ENCODE results near the gene RSPH10B2. TPM values are rescaled to one million over a fixed set of nuclear protein-coding genes. Genes with fewer than 3 reads are reported as not detected.
"Not testable (repeated sequence)": the region's sequence is repeated elsewhere in the genome, so short reads cannot be mapped to it uniquely, and the experiment has no call there.

Gene RSPH10B2
- total RNA-seq, 1 donor from 2014 or later: 0.23 TPM

DNA sequence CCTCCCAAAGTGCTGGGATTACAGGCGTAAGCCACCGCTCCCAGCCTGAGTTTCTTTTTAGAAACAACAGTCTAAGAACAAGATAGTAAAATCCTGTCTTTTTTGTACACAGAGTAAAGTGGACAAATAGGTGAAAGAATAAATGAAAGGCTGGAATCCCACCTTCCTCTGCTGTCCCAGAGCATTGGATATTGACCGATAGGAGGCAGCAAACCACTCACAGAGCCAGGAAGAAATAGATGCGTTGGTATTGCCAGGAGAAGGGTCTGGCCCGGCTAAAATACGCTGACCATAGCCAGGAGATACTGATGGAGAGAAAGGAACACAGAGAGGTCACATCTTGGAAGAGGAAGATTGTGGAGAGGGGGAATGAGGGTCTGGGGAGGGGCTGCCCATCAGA lies 35.8 kb upstream of the RSPH10B2 start:
- no peak overlapping the region for H3K4me3 ChIP-seq (ENCODE audit: low read depth, low read length)
- DNase-seq (ENCODE audit: low read depth): no peak
- TF ChIP-seq, protein P1, sequence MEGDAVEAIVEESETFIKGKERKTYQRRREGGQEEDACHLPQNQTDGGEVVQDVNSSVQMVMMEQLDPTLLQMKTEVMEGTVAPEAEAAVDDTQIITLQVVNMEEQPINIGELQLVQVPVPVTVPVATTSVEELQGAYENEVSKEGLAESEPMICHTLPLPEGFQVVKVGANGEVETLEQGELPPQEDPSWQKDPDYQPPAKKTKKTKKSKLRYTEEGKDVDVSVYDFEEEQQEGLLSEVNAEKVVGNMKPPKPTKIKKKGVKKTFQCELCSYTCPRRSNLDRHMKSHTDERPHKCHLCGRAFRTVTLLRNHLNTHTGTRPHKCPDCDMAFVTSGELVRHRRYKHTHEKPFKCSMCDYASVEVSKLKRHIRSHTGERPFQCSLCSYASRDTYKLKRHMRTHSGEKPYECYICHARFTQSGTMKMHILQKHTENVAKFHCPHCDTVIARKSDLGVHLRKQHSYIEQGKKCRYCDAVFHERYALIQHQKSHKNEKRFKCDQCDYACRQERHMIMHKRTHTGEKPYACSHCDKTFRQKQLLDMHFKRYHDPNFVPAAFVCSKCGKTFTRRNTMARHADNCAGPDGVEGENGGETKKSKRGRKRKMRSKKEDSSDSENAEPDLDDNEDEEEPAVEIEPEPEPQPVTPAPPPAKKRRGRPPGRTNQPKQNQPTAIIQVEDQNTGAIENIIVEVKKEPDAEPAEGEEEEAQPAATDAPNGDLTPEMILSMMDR (conservative IDR thresholded peaks at IDR 0.05; ENCODE audit: low read depth, low read length): no peak

DNA sequence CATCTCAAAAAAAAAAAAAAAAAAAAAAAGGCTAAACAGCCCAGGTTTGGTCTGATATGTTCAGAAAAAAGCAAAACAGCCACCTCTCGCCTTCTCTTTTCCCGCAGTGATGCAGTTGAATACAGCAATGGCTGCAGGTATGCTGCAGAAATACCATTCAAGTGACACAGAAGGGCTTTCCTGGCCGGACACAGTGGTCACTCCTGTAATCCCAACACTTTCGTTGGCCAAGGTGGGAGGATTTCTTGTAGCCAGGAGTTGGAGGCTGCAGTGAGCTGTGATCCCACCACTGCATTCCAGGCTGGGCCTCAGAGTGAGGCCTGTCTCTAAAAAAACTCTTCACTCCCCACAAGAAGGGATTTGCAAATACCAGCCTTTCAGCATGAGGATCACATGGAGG lies 29.6 kb upstream of the RSPH10B2 start:
- not testable (repeated sequence) for DNase-seq (ENCODE audit: low read depth); H3K4me3 ChIP-seq (ENCODE audit: low read depth, low read length)

DNA sequence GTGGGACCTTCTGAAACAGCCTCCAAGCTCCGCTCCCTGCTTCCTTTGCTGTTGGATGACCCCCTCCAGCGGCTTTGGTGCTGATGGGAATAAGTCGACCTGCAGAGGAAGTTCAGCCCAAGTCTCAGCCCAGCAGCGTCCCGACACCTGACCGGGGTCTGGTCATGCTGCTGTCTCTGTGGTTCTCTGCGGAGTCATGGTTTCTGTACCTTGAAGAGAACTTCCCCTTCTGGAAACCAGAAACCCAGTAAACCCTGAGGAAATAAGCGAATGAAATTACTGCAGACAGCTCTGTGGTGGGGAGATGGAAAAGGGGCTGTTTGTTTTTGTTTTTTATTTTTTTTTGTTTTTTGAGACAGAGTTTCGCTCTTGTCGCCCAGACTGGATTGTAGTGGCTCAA lies 28.9 kb upstream of the RSPH10B2 start:
- TF ChIP-seq, protein P1 (conservative IDR thresholded peaks at IDR 0.05; ENCODE audit: low read depth, low read length): no peak
- no peak overlapping the region for H3K4me3 ChIP-seq (ENCODE audit: low read depth, low read length)

DNA sequence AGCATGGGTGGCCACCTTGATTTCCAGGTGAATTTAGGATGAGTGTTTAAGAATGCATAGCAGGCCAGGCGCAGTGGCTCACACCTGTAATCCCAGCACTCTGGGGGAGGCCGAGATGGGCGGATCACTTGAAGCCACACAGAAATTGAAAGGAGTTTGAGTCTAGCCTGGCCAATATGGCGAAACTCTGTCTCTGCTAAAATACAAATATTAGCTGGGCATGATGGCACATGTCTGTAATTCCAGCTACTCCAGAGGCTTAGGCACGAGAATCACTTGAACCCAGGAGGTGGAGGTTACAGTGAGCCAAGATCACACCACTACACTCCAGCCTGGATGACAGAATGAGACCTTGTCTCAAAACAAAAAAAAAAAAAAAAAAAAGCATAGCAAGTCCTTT lies 27.6 kb upstream of the RSPH10B2 start:
- not testable (repeated sequence) for DNase-seq (ENCODE audit: low read depth); H3K4me3 ChIP-seq (ENCODE audit: low read depth, low read length)

More for the DNA sequence above, 28.9 kb upstream of the RSPH10B2 start:
- DNase-seq (ENCODE audit: low read depth): no peak

DNA sequence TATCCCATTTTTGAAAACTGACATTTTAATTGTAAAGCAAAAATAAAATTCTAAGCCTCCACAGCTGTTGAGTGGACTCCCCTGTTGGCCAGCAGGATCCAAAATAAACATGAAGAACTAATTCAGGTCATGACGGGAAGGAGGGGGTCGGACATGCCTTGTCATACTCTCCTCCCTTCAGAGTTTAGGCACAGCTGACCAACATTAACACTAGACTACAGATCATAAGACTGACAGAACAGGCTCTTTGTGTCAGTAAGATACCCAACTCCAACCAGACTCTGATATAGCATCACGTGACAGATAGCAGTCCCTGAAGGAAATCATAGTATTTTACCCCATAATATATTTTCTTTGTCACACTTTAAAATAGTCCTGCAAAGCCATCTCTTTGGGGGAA lies 26.2 kb upstream of the RSPH10B2 start:
- TF ChIP-seq, protein P1 (conservative IDR thresholded peaks at IDR 0.05; ENCODE audit: low read depth, low read length): no peak
- DNase-seq (ENCODE audit: low read depth): no peak
- H3K4me3 ChIP-seq (ENCODE audit: low read depth, low read length): no peak overlapping the region

DNA sequence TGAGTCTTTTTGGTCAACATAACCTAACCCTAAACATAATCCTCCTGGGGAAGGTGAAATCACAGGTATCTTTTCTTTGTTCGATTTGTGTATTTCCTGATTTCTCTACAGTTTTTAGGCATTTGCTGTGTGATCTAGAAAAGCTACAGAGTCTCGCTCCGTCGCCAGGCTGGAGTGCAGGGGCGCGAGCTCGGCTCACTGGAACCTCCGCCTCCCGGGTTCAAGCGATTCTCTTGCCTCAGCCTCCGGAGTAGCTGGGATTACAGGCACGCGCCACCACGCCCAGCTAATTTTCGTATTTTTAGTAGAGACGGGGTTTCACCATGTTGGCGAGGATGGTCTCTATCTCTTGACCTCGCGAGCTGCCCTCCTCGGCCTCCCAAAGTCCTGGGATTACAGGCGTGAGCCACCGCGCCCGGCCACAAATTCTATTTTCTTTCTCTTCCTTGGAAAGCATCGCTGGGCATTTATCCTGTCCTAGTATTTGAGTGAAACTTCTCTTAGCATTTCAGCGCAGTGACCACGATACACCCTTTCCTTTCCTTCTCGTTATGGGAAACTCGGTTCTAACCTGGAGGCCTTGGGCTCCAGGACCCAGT lies 24.9 kb upstream of the RSPH10B2 start:
- not testable (repeated sequence) for DNase-seq (ENCODE audit: low read depth)
- peak overlapping the region; percentile 93 for H3K4me3 ChIP-seq (ENCODE audit: low read depth, low read length)

DNA sequence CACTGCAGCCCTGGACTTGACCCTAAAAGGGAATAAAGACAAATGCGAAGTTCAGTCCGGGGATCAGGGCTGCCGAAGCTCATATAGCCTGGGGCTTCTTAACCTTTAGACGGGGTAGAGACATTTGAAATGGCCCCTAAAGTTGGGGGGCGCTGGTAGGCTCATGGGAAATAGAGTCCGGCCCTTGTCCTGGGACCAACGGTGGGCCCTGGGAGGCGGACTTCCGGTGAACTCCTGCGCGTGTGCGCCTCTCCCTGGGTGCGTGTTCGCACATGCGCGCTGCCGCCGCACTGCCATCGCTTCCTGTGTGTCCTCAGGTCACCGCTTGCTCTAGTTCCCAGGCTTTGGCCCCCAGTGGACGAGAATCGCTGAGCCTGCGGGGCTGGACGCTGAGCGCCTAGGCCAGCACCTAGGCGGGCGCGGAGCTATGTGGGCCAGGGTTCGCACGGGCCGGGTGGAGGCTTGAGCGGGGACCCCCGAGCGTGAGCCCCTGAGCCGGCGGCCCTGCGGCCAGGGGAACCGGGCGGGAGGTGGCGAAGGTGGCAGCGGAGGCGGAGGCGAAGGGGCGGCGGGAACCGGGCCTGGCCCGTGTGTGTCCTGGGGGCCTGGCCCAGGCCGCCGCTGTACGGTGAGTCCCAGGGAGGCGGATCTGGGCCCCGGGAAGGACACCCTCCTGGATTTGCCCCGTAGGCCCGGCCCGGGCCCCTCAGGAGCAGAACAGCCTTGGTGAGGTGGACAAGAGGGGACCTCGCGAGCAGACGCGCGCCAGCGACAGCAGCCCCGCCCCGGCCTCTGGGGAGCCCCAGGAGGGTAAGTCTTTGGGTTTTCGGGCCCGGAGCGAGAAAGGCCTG lies 24.2 kb upstream of the RSPH10B2 start:
- TF ChIP-seq, protein P1 (conservative IDR thresholded peaks at IDR 0.05; ENCODE audit: low read depth, low read length): no peak
- peak; percentile 72 for DNase-seq (ENCODE audit: low read depth)
- peak overlapping the region; percentile 93 for H3K4me3 ChIP-seq (ENCODE audit: low read depth, low read length)

DNA sequence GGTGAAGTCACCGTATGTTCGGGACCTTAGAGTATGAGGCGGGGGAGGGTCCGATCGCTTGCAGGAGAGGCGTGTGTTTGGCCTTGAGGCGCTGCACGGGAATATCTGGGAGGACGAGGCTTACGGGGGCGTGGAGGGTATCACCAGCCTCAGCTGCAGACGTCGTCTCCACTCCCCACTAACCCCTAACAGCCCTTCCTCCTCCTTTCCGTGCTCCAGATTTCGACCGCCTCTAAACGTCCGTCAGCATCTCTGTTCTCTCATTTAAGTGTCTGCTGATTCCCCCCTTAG lies 23.6 kb upstream of the RSPH10B2 start:
- TF ChIP-seq, protein P1 (conservative IDR thresholded peaks at IDR 0.05; ENCODE audit: low read depth, low read length): no peak
- DNase-seq (ENCODE audit: low read depth): no peak

DNA sequence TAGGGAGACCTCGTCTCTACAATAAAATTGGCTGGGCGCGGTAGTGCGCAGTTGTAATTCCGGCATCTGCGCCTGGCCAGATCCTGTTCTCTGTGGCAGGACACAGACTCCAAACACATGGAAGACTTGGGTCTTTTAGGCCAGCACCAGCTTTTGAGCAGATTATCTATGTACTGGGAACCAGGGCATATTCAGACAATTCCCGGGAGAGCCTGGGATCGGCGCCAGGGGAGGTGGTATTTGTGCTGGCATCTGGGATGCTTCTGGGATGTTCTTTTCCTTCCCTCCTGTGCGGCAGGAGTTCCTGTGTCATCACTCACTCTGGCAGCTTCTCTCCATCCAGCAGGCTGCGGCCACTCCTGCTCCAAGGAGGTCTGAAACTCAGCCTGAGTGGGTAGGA lies 15.5 kb upstream of the RSPH10B2 start:
- H3K4me3 ChIP-seq (ENCODE audit: low read depth, low read length); DNase-seq (ENCODE audit: low read depth): not testable (repeated sequence)

More for the DNA sequence above, 23.6 kb upstream of the RSPH10B2 start:
- peak overlapping the region; percentile 93 for H3K4me3 ChIP-seq (ENCODE audit: low read depth, low read length)

DNA sequence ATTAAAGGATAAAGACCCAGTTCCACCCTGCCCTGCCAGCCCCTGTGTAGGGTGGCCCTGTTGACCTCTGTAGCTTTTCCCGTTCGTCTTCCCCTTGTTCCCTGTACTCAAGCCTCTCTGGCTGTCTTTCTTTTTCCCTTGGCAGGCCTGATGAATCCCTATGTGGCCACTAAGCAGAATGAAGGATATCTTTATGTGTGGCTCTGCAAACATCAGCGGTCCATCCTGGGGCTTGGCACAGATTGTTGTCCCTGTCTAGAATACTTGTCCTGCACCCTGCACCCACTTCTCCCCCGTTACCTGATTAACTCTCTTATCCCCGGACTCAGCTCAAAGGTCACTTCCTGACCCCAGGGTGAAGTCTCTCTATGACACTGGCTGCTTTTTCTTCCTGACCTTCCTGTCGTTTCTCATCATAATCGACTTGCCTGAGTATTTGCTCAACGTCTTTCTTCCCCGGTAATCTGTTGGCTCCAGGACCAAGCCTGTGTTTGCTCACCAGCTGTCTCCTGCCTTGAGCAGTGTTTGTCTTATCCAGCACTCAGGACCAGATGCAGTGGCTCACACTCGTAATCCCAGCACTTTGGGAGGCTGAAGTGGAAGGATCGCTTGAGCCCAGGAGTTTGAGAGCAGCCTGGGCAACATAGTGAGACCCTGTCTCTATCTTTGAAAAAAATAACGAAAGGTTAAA lies 9.3 kb upstream of the RSPH10B2 start:
- not testable (repeated sequence) for DNase-seq (ENCODE audit: low read depth); H3K4me3 ChIP-seq (ENCODE audit: low read depth, low read length)

DNA sequence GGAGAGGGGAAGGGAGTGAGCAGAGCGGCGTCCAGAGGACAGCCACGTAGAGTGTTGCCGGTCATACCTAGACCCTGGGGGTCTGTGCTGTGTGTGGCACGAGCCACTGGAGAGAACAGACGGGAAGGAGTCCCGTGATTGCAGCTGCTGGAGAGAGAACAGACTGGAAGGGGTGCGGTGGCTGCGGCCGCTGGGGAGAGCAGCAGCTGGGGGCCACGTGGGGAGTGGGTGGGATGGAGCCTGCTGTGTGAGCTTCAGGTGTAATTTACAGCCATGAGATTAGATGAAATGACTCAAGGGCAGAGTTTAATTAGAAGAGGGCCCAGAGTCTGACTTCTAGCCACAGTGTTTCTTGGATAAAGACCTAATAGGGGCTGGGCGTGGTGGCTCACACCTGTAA lies 4.6 kb upstream of the RSPH10B2 start:
- DNase-seq (ENCODE audit: low read depth); H3K4me3 ChIP-seq (ENCODE audit: low read depth, low read length): not testable (repeated sequence)

DNA sequence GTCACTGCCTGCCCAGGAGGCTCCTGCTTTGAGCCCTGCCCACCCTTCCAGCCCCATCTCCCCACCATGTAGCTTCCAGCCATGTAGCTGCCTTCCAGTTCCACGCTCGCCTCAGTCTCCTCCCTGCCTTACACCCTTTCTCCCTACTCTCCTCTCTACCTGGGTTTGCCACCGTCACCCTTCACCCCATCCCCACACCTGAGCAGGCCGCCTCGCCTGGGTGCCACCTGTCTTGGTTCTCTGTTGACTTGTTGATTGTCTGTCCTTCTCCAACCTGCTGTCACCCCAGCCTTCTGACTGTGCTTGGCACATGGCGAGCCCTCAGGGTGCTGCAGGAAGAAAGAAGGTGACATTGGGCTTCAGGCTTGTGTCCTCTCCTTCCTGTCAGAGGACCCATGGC lies 3.7 kb upstream of the RSPH10B2 start:
- not testable (repeated sequence) for H3K4me3 ChIP-seq (ENCODE audit: low read depth, low read length)

More for the DNA sequence above, 3.7 kb upstream of the RSPH10B2 start:
- DNase-seq (ENCODE audit: low read depth): not testable (repeated sequence)

Data from epithelial cell of proximal tubule (primary cell).